ENCODE results near the gene MZB1.

GRCh38 chr5:139384591-139385051 lies 5.1 kb downstream of the MZB1 start:
- TF ChIP-seq CHD1 (IDR thresholded peaks at IDR 0.05; ENCODE audit: low read depth, low read length) (no peak), ZNF274 (IDR thresholded peaks at IDR 0.05; ENCODE audit: borderline replicate concordance, extremely low read depth, low read length) (no peak), KDM1A (IDR thresholded peaks at IDR 0.05; ENCODE audit: borderline replicate concordance, low read length) (no peak), EP300 (IDR thresholded peaks at IDR 0.05; ENCODE audit: borderline replicate concordance in 1 of 2, low read depth in 2 of 2, low read length in 2 of 2) (no peak), CREB1 (IDR thresholded peaks at IDR 0.05) (no peak), MAFK (IDR thresholded peaks at IDR 0.05; ENCODE audit: low read depth, low read length) (no peak), KDM4A (IDR thresholded peaks at IDR 0.05; ENCODE audit: low read depth, low read length, severe bottlenecking) (no peak), CBX5 (IDR thresholded peaks at IDR 0.05; ENCODE audit: low read depth, low read length) (no peak), CBX8 (IDR thresholded peaks at IDR 0.05; ENCODE audit: borderline replicate concordance, low read depth, low read length) (no peak), EZH2 (IDR thresholded peaks at IDR 0.05; ENCODE audit: low read depth, low read length, severe bottlenecking) (no peak), HDAC6 (IDR thresholded peaks at IDR 0.05; ENCODE audit: low read depth, low read length) (no peak), TEAD4 (IDR thresholded peaks at IDR 0.05; ENCODE audit: low read depth, low read length) (no peak)
- TF ChIP-seq, protein P1, sequence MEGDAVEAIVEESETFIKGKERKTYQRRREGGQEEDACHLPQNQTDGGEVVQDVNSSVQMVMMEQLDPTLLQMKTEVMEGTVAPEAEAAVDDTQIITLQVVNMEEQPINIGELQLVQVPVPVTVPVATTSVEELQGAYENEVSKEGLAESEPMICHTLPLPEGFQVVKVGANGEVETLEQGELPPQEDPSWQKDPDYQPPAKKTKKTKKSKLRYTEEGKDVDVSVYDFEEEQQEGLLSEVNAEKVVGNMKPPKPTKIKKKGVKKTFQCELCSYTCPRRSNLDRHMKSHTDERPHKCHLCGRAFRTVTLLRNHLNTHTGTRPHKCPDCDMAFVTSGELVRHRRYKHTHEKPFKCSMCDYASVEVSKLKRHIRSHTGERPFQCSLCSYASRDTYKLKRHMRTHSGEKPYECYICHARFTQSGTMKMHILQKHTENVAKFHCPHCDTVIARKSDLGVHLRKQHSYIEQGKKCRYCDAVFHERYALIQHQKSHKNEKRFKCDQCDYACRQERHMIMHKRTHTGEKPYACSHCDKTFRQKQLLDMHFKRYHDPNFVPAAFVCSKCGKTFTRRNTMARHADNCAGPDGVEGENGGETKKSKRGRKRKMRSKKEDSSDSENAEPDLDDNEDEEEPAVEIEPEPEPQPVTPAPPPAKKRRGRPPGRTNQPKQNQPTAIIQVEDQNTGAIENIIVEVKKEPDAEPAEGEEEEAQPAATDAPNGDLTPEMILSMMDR (IDR thresholded peaks at IDR 0.05; ENCODE audit: control extremely low read depth in 1 of 3, insufficient read depth in 1 of 3, low read depth in 1 of 3, low read length in 3 of 3): no peak
- TF ChIP-seq, protein P2, sequence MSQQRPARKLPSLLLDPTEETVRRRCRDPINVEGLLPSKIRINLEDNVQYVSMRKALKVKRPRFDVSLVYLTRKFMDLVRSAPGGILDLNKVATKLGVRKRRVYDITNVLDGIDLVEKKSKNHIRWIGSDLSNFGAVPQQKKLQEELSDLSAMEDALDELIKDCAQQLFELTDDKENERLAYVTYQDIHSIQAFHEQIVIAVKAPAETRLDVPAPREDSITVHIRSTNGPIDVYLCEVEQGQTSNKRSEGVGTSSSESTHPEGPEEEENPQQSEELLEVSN (IDR thresholded peaks at IDR 0.05): no peak
